Left ventricle myocardium superior (tissue), 1 donor: ENCODE results near the gene PDE4A. TPM values are rescaled to one million over a fixed set of nuclear protein-coding genes. Genes with fewer than 3 reads are reported as not detected.

Experiments
- microRNA-seq: library from miRNA; unstranded; fragments of <30 nt; microRNA quantifications from one replicate; pipeline ENCODE4 v1.2.0, GENCODE V29; 2020; ENCODE audit warnings: borderline number of aligned reads
- total RNA-seq: library from RNA; stranded (reverse); fragmentation: NEBNext Ultra II Directional; extraction: Animal tissue kit (Norgen Biotek cat#: 25700); gene quantifications from one replicate; pipeline ENCODE4 v1.2.1, GENCODE V29; 2021
- donor health status: DM: no; HTN: yes; CAD: no; lungs with severe emphysema.

The PDE4A gene
- total RNA-seq, 1 donor from 2014 or later: 36.1 TPM

Small RNA genes lying within 50 kb of the gene (microRNA-seq; reads per million reads assigned to microRNA genes)
- gene MIR1181: not detected

Other genes with a start within 250 kb of the PDE4A start
- gene DNMT1, start 225.6 kb upstream of the PDE4A start, total RNA-seq: 25.1 TPM
- 5.3 TPM for gene S1PR2, start 189.2 kb upstream of the PDE4A start, total RNA-seq
- gene MRPL4, start 168.3 kb upstream of the PDE4A start, total RNA-seq: 71.2 TPM
- 7.3 TPM for gene ICAM1, start 149.4 kb upstream of the PDE4A start, total RNA-seq
- gene ICAM4, start 133.6 kb upstream of the PDE4A start, total RNA-seq: 0.52 TPM
- gene ICAM5, start 130.6 kb upstream of the PDE4A start, total RNA-seq: 0.32 TPM
- 0.87 TPM for gene ZGLP1, start 110.7 kb upstream of the PDE4A start, total RNA-seq
- 18.2 TPM for gene FDX2, start 104.5 kb upstream of the PDE4A start, total RNA-seq
- gene RAVER1, start 87.0 kb upstream of the PDE4A start, total RNA-seq: 12.3 TPM
- 25.3 TPM for gene ICAM3, start 80.9 kb upstream of the PDE4A start, total RNA-seq
- 56.0 TPM for gene TYK2, start 40.0 kb upstream of the PDE4A start, total RNA-seq
- gene CDC37, start 17.0 kb upstream of the PDE4A start, total RNA-seq: 157 TPM
- gene KEAP1, start 82.8 kb downstream of the PDE4A start, total RNA-seq: 87.7 TPM
- not detected for gene S1PR5, start 96.9 kb downstream of the PDE4A start, total RNA-seq
- gene ATG4D, start 123.4 kb downstream of the PDE4A start, total RNA-seq: 61.4 TPM
- gene KRI1, start 145.5 kb downstream of the PDE4A start, total RNA-seq: 9.3 TPM
- gene CDKN2D, start 148.4 kb downstream of the PDE4A start, total RNA-seq: 8.3 TPM
- gene AP1M2, start 166.8 kb downstream of the PDE4A start, total RNA-seq: not detected
- 71.8 TPM for gene SLC44A2, start 205.0 kb downstream of the PDE4A start, total RNA-seq
- 118 TPM for gene ILF3, start 233.8 kb downstream of the PDE4A start, total RNA-seq